Nephron (organoid): ENCODE measurements around the gene ETV6.

Source experiments
- H3K27ac Mint-ChIP-seq, 3 experiments: 2 replicates each; pipeline ENCODE4 v1.8.0; 2020; ENCODE audit warnings: mixed read lengths in 3 of 3, mild to moderate bottlenecking in 2 of 3, moderate library complexity in 1 of 3
- H3K27me3 Mint-ChIP-seq: 2 replicates; pipeline ENCODE4 v1.8.0; 2021; ENCODE audit warnings: low read depth, mild to moderate bottlenecking, moderate library complexity, mixed read lengths
- H3K36me3 Mint-ChIP-seq: 2 replicates; pipeline ENCODE4 v1.8.0; 2020; ENCODE audit warnings: low read depth, mixed read lengths
- H3K4me1 Mint-ChIP-seq: 2 replicates; pipeline ENCODE4 v1.8.0; 2020; ENCODE audit warnings: mixed read lengths
- H3K4me3 Mint-ChIP-seq, 3 experiments: 2 replicates each; pipeline ENCODE4 v1.8.0; 2020; ENCODE audit warnings: mild to moderate bottlenecking in 3 of 3, mixed read lengths in 3 of 3, moderate library complexity in 2 of 3
- H3K9me3 Mint-ChIP-seq: 2 replicates; pipeline ENCODE4 v1.8.0; 2020; ENCODE audit warnings: mixed read lengths
- CTCF ChIP-seq, 3 experiments: fragments of 200-600 bp; sonication (generic); IDR thresholded peaks; one replicate each; pipeline ENCODE4 v1.5.0; 2021; ENCODE audit warnings: antibody characterized with exemption in 3 of 3; ENCODE audit not compliant: unreplicated experiment in 3 of 3

ETV6 gene

GRCh38 chr12:11861864-11862600, 212.6 kb downstream of the ETV6 start:
- peak overlapping the region in 2 of 3 experiments; percentile 52 to 78 for H3K27ac Mint-ChIP-seq
- H3K4me1 Mint-ChIP-seq = peaks cover 26% of the 10 kb centered on the region
- no peak overlapping the region for H3K4me3 Mint-ChIP-seq
- TF ChIP-seq CTCF (IDR thresholded peaks at IDR 0.05; ENCODE audit: unreplicated experiment in 3 of 3) = no peak
- peaks cover 17% of the 10 kb centered on the region for H3K9me3 Mint-ChIP-seq
- H3K27me3 Mint-ChIP-seq = no peaks in the 10 kb centered on the region
- H3K36me3 Mint-ChIP-seq = peaks cover 48% of the 10 kb centered on the region

GRCh38 chr12:11862798-11863197, 213.3 kb downstream of the ETV6 start:
- no peaks in the 10 kb centered on the region for H3K27me3 Mint-ChIP-seq
- H3K9me3 Mint-ChIP-seq = peaks cover 22% of the 10 kb centered on the region
- peak overlapping the region; percentile 43 to 78 (median 52) for H3K27ac Mint-ChIP-seq
- H3K36me3 Mint-ChIP-seq = peaks cover 54% of the 10 kb centered on the region
- TF ChIP-seq CTCF (IDR thresholded peaks at IDR 0.05; ENCODE audit: unreplicated experiment in 3 of 3) = no peak
- no peak overlapping the region for H3K4me3 Mint-ChIP-seq
- peaks cover 26% of the 10 kb centered on the region for H3K4me1 Mint-ChIP-seq

GRCh38 chr12:11863478-11863906, 214.0 kb downstream of the ETV6 start:
- H3K27me3 Mint-ChIP-seq = no peaks in the 10 kb centered on the region
- peaks cover 26% of the 10 kb centered on the region for H3K4me1 Mint-ChIP-seq
- peaks cover 56% of the 10 kb centered on the region for H3K36me3 Mint-ChIP-seq
- no peak overlapping the region for H3K4me3 Mint-ChIP-seq
- peaks cover 24% of the 10 kb centered on the region for H3K9me3 Mint-ChIP-seq
- no peak for TF ChIP-seq CTCF (IDR thresholded peaks at IDR 0.05; ENCODE audit: unreplicated experiment in 3 of 3)
- H3K27ac Mint-ChIP-seq = peak overlapping the region; percentile 52 to 89 (median 78)

- no peak overlapping the region for H3K4me3 Mint-ChIP-seq
- no peaks in the 10 kb centered on the region for H3K27me3 Mint-ChIP-seq
- peaks cover 24% of the 10 kb centered on the region for H3K9me3 Mint-ChIP-seq
- peak overlapping the region; percentile 52 to 78 (median 64) for H3K27ac Mint-ChIP-seq
- H3K4me1 Mint-ChIP-seq = peaks cover 26% of the 10 kb centered on the region
- TF ChIP-seq CTCF (IDR thresholded peaks at IDR 0.05; ENCODE audit: unreplicated experiment in 3 of 3) = no peak
- peaks cover 52% of the 10 kb centered on the region for H3K36me3 Mint-ChIP-seq
These were observed 214.5 kb downstream of the ETV6 start for GRCh38 chr12:11863988-11864387.

GRCh38 chr12:11865824-11866223, 216.3 kb downstream of the ETV6 start:
- H3K27me3 Mint-ChIP-seq = no peaks in the 10 kb centered on the region
- no peak overlapping the region for H3K4me3 Mint-ChIP-seq
- H3K9me3 Mint-ChIP-seq = peaks cover 24% of the 10 kb centered on the region
- no peak overlapping the region for H3K27ac Mint-ChIP-seq
- TF ChIP-seq CTCF (IDR thresholded peaks at IDR 0.05; ENCODE audit: unreplicated experiment in 3 of 3) = no peak
- H3K4me1 Mint-ChIP-seq = peaks cover 26% of the 10 kb centered on the region
- peaks cover 65% of the 10 kb centered on the region for H3K36me3 Mint-ChIP-seq

- Mint-ChIP-seq H3K36me3 (peaks cover 79% of the 10 kb centered on the region), H3K4me3 (no peak overlapping the region), H3K9me3 (peaks cover 24% of the 10 kb centered on the region), H3K4me1 (peaks cover 12% of the 10 kb centered on the region), H3K27ac (no peak overlapping the region), H3K27me3 (no peaks in the 10 kb centered on the region)
- no peak for TF ChIP-seq CTCF (IDR thresholded peaks at IDR 0.05; ENCODE audit: unreplicated experiment in 3 of 3)
These were observed 218.6 kb downstream of the ETV6 start for GRCh38 chr12:11868027-11868426.
